Activated T-helper 17 cell treated with anti-CD3 and anti-CD28 coated beads, Interleukin-2, amount 50 U/mL, for 72 hours (primary cell): ENCODE results near the gene NHLH1. TPM values are rescaled to one million over a fixed set of nuclear protein-coding genes. Genes with fewer than 3 reads are reported as not detected.
A peak's percentile ranks its signal among the peaks of the same experiment; 100 is the strongest.

Experiments used
- ATAC-seq: fragments of 150-1000 bp; cut with Tn5 transposase; replicated peaks from 2 replicates; pipeline ENCODE4 v1.10.0; 2021; ENCODE audit warnings: mild to moderate bottlenecking, moderate library complexity
- H3K27ac Mint-ChIP-seq: one replicate; pipeline ENCODE4 v1.8.0; 2022; ENCODE audit warnings: mixed read lengths
- H3K27me3 Mint-ChIP-seq: one replicate; pipeline ENCODE4 v1.8.0; 2022; ENCODE audit warnings: mixed read lengths
- H3K36me3 Mint-ChIP-seq: one replicate; pipeline ENCODE4 v1.8.0; 2022; ENCODE audit warnings: low read depth, mild to moderate bottlenecking, mixed read lengths
- H3K4me1 Mint-ChIP-seq: one replicate; pipeline ENCODE4 v1.8.0; 2022; ENCODE audit warnings: mixed read lengths
- H3K4me3 Mint-ChIP-seq: one replicate; pipeline ENCODE4 v1.8.0; 2022; ENCODE audit warnings: mild to moderate bottlenecking, mixed read lengths
- H3K9me3 Mint-ChIP-seq: one replicate; pipeline ENCODE4 v1.8.0; 2022; ENCODE audit warnings: mixed read lengths
- total RNA-seq, 2 donors: library from RNA; stranded (reverse); gene quantifications; one replicate each; pipeline ENCODE4 v1.2.3, GENCODE V29; 2022

The NHLH1 gene
- total RNA-seq, 2 donors from 2014 or later: 1.0 to 1.1 TPM

GRCh38 chr1:160363951-160364735 lies 2.7 kb upstream of the NHLH1 start:
- Mint-ChIP-seq H3K27me3 (no peaks in the 10 kb centered on the region), H3K27ac (peak overlapping the region; percentile 82), H3K4me1 (peaks cover 7% of the 10 kb centered on the region), H3K36me3 (peaks cover 16% of the 10 kb centered on the region), H3K9me3 (no peaks in the 10 kb centered on the region), H3K4me3 (no peak overlapping the region)
- ATAC-seq: no peak

- no peak for ATAC-seq
- Mint-ChIP-seq H3K36me3 (peaks cover 8% of the 10 kb centered on the region), H3K27me3 (no peaks in the 10 kb centered on the region), H3K4me1 (peaks cover 7% of the 10 kb centered on the region), H3K4me3 (no peak overlapping the region), H3K27ac (no peak overlapping the region), H3K9me3 (no peaks in the 10 kb centered on the region)
Measured at GRCh38 chr1:160365325-160365724, 1.5 kb upstream of the NHLH1 start.

- no peaks in the 10 kb centered on the region for H3K9me3 Mint-ChIP-seq
Measured at GRCh38 chr1:160367516-160367900, 637 bp downstream of the NHLH1 start.

DNA sequence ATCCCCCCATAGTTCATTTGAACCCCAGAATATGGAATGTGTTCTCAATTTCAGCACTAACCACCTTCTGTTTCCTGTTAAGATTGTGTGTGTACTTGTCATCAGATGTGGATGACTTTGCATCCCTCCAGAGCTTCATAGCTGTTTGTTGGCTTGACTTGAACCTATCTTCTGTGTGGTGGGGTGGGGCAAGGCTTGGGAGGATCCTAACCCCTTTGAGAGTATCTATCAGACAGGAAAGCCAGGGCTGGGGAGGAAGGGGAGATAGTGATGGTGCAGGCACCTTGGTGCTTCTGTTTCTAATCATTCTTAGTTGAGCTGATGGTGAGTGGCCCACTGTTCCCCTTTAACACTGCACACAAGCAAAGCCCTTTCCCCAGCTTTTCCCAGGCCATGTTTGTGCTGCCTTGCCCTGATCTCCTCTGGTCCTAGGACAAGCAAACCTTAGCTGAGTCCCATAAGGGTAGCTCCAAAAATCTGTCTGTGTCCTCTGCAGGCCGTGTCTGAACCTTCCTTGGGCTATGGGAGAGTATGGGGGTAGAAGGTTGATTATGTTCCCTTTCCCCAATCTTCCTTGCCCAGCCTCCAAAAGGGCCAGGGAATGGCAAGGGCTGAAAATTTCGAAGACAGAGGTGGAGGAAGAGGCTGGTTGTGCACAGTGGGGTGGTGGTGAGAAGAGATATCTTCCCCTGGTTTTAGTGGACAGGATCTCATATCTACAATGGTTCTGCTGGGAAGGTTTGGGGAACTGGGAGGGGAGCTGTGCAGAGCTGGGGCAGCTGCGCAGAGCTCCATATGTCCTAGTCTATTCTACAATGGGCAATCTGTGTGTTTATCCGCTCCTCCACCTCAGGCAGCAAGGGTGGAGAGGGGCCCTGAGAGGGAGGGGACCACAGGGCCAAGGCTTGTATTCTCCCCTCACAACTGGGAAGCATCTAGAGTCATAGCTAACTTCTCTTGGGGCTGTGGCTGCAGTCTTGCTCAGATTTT lies 1.4 kb downstream of the NHLH1 start:
- H3K4me1 Mint-ChIP-seq: no peaks in the 10 kb centered on the region
- no peaks in the 10 kb centered on the region for H3K36me3 Mint-ChIP-seq
- H3K4me3 Mint-ChIP-seq: no peak overlapping the region
- peak overlapping the region; percentile 40 for H3K27ac Mint-ChIP-seq
- no peak for ATAC-seq
- no peaks in the 10 kb centered on the region for H3K9me3 Mint-ChIP-seq
- no peaks in the 10 kb centered on the region for H3K27me3 Mint-ChIP-seq

More at GRCh38 chr1:160367516-160367900, 637 bp downstream of the NHLH1 start:
- H3K4me1 Mint-ChIP-seq: peaks cover 2% of the 10 kb centered on the region
- H3K36me3 Mint-ChIP-seq: no peaks in the 10 kb centered on the region
- peak overlapping the region; percentile 40 for H3K27ac Mint-ChIP-seq
- H3K27me3 Mint-ChIP-seq: no peaks in the 10 kb centered on the region
- ATAC-seq: no peak
- no peak overlapping the region for H3K4me3 Mint-ChIP-seq

GRCh38 chr1:160369087-160369486 lies 2.2 kb downstream of the NHLH1 start:
- Mint-ChIP-seq H3K27ac (no peak overlapping the region), H3K9me3 (no peaks in the 10 kb centered on the region), H3K27me3 (no peaks in the 10 kb centered on the region), H3K4me3 (no peak overlapping the region), H3K4me1 (no peaks in the 10 kb centered on the region), H3K36me3 (no peaks in the 10 kb centered on the region)
- no peak for ATAC-seq

DNA sequence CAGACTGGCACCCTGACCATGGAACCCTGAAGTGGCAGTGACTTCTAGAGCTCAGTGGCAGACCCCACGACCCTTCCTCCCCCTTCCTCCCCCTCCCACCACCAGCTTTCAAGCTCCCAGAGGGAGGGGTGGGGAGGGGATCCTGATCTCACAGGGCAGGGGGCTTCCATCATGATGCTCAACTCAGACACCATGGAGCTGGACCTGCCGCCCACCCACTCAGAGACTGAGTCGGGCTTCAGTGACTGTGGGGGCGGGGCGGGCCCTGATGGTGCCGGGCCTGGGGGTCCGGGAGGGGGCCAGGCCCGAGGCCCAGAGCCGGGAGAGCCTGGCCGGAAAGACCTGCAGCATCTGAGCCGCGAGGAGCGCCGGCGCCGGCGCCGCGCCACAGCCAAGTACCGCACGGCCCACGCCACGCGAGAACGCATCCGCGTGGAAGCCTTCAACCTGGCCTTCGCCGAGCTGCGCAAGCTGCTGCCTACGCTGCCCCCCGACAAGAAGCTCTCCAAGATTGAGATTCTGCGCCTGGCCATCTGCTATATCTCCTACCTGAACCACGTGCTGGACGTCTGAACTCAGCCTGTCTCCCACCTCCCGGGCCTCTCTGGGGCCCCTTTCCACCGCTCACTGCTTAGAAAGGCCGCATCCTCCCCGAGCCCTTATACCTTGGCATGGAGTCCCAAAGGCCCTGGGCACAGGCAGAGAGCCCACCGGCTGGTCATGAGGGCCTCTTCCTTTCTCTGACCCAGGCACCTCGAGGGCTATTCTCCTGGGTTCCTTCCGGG lies 3.9 kb downstream of the NHLH1 start:
- no peak overlapping the region for H3K4me3 Mint-ChIP-seq

DNA sequence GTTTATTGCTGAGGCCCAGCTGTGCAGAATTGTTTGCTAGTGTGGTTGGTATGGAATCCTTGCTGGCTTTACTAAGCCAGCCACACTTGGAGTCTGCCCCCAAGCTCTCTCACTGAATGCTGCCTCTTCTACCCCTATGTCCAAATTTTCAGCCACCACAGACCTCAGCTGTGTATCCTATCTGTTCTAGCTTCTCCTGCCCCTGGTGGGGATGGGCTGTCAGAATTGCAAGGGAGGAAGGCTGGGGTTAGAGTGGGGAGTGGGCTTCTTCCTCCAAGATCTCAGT lies 4.4 kb downstream of the NHLH1 start:
- Mint-ChIP-seq H3K9me3 (no peaks in the 10 kb centered on the region), H3K27ac (no peak overlapping the region), H3K27me3 (no peaks in the 10 kb centered on the region), H3K36me3 (no peaks in the 10 kb centered on the region), H3K4me1 (peaks cover 5% of the 10 kb centered on the region), H3K4me3 (no peak overlapping the region)
- ATAC-seq: no peak

More for the DNA sequence above, 3.9 kb downstream of the NHLH1 start:
- H3K4me1 Mint-ChIP-seq: peaks cover 3% of the 10 kb centered on the region
- no peak overlapping the region for H3K27ac Mint-ChIP-seq
- H3K27me3 Mint-ChIP-seq: no peaks in the 10 kb centered on the region
- ATAC-seq: no peak
- H3K9me3 Mint-ChIP-seq: no peaks in the 10 kb centered on the region
- no peaks in the 10 kb centered on the region for H3K36me3 Mint-ChIP-seq

DNA sequence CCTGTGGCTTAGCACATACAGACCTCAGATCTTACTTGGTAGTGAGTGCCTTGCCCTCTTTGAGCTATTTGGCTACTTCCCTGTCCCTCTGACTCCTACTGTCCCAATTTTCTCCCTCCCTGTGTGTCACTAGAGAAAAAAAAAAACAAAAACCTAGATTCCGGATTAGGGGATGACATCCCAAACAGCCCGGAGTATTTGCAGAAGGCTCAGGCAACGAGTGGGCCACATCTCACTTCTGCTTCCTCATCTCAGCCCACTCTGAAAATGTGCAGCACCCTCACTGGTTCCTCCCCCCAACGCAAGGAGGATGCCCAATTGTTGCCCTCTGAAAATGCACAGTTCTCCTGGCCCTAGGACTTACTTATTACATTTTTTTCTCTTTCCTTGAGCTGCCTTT lies 4.9 kb downstream of the NHLH1 start:
- peak overlapping the region; percentile 25 for H3K27ac Mint-ChIP-seq
- peaks cover 5% of the 10 kb centered on the region for H3K4me1 Mint-ChIP-seq
- no peaks in the 10 kb centered on the region for H3K27me3 Mint-ChIP-seq
- no peak for ATAC-seq
- no peaks in the 10 kb centered on the region for H3K36me3 Mint-ChIP-seq
- H3K4me3 Mint-ChIP-seq: no peak overlapping the region
- no peaks in the 10 kb centered on the region for H3K9me3 Mint-ChIP-seq

DNA sequence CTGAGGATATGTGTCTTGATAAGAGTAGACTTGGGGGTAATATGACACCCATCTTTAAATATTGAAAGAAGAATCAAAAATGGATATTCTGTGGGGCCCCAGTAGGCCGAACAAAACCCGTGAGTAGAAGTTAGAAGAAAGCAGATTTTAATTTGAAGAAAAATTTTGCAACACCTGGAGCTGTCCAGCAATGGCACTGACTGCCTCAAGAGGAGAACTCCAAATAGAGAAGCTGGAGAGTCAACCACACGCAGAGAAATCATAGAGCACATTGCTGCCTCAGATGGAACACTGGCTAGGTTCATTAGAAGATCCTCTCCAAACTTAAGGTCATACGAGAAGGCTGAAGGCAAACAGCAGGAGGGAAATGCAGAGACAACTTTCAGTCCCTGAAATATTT lies 6.8 kb downstream of the NHLH1 start:
- no peak overlapping the region for H3K27ac Mint-ChIP-seq
- H3K4me1 Mint-ChIP-seq: peaks cover 5% of the 10 kb centered on the region
- no peaks in the 10 kb centered on the region for H3K9me3 Mint-ChIP-seq
- no peak overlapping the region for H3K4me3 Mint-ChIP-seq
- no peaks in the 10 kb centered on the region for H3K36me3 Mint-ChIP-seq
- H3K27me3 Mint-ChIP-seq: no peaks in the 10 kb centered on the region
- no peak for ATAC-seq

DNA sequence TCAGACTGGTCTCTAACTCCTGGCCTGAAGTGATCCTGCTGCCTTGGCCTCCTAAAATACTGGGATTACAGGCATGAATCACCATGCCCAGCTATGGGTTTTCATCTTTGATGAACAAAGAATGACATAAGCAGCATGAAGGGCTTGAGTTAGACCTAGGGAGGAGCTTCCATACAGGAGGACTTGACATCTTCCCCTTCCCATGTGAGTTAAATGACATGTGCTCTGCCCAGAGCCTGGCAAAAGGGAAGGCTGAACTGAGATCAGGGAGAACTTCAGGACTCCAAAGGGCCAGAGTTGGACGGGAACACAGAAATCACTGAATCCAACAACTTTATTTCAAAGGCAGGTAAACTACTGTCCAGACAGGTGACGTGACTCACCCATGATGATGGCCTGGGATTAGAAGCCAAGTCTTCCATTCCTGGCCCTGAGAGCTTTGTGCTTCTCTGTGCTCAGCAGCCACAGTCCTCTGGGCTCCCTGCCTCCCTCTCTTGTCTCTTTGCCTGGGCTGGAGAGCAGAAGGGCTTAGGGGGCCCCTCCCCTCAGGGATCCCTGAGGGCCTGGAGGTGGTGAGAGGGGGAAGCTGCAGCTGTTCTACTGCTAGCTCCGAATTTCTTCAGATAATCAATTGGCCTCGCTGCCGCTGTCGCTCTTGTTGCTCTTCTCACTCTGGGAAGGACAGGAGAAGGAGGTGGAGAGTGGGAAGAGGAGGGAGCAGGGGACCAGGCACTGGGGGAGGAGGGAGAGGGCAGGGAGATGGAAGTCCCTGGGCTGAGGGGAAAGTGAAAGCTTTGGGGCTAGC lies 7.6 kb downstream of the NHLH1 start:
- H3K9me3 Mint-ChIP-seq: no peaks in the 10 kb centered on the region
- H3K27me3 Mint-ChIP-seq: no peaks in the 10 kb centered on the region
- H3K36me3 Mint-ChIP-seq: no peaks in the 10 kb centered on the region
- peaks cover 5% of the 10 kb centered on the region for H3K4me1 Mint-ChIP-seq
- ATAC-seq: no peak
- H3K4me3 Mint-ChIP-seq: no peak overlapping the region
- no peak overlapping the region for H3K27ac Mint-ChIP-seq

GRCh38 chr1:160375788-160376524 lies 9.1 kb downstream of the NHLH1 start:
- Mint-ChIP-seq H3K27ac (peak overlapping the region; percentile 23), H3K9me3 (no peaks in the 10 kb centered on the region), H3K4me3 (peak overlapping the region; percentile 27), H3K36me3 (no peaks in the 10 kb centered on the region), H3K4me1 (peaks cover 5% of the 10 kb centered on the region), H3K27me3 (no peaks in the 10 kb centered on the region)
- peak; percentile 73 for ATAC-seq

DNA sequence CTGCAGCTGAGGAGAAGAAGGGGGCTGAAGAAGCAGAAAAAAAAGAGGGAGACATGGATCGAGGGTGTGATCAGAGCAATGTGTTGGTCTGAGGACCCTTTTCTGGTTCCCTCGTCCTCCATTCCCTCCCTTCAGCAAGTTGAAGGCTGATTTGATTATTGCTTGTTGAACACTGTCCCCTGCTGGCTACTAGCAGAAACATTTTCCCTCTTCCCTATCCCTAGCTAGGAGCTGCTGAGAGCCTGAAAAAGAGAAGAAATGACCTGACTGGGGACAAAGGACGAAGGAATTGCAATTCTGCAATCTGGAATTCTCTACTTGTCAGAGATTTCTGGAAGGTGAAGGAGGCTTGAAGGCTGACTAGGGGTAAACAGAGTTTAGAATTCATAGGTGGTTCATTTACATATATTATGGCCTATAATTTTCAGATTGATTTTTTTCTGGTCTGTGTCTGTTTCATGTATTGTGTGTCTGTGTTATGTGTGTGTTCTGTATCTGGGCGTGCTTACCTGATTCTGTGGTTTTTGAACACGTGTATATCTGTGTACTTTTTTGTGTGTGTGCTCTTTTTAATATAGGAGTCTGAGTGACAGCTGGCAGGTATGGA lies 9.8 kb downstream of the NHLH1 start:
- Mint-ChIP-seq H3K4me3 (no peak overlapping the region), H3K27me3 (no peaks in the 10 kb centered on the region), H3K4me1 (peaks cover 5% of the 10 kb centered on the region), H3K27ac (peak overlapping the region; percentile 23), H3K36me3 (no peaks in the 10 kb centered on the region), H3K9me3 (no peaks in the 10 kb centered on the region)
- peak; percentile 82 for ATAC-seq
